Mesothelial cell of epicardium (in vitro differentiated cells): ENCODE measurements around the gene CDKN1C. TPM values are rescaled to one million over a fixed set of nuclear protein-coding genes. Genes with fewer than 3 reads are reported as not detected.

Experiments
- DNase-seq, 2 experiments: peaks; one replicate each; pipeline ENCODE4 v3.0.0; 2021; ENCODE audit warnings: low spot score in 2 of 2; ENCODE audit not compliant: unreplicated experiment in 2 of 2
- H3K27ac Mint-ChIP-seq: 2 replicates; pipeline ENCODE4 v1.8.0; 2021; ENCODE audit warnings: mixed read lengths
- H3K27me3 Mint-ChIP-seq: 2 replicates; pipeline ENCODE4 v1.8.0; 2021; ENCODE audit warnings: low read depth, mixed read lengths
- H3K36me3 Mint-ChIP-seq: 2 replicates; pipeline ENCODE4 v1.8.0; 2021; ENCODE audit warnings: mixed read lengths
- H3K4me1 Mint-ChIP-seq: 2 replicates; pipeline ENCODE4 v1.8.0; 2021; ENCODE audit warnings: mixed read lengths
- H3K4me3 Mint-ChIP-seq: 2 replicates; pipeline ENCODE4 v1.8.0; 2021; ENCODE audit warnings: mild to moderate bottlenecking, moderate library complexity, mixed read lengths
- H3K9me3 Mint-ChIP-seq: 2 replicates; pipeline ENCODE4 v1.8.0; 2021; ENCODE audit warnings: mixed read lengths
- total RNA-seq: library from RNA; stranded (reverse); gene quantifications from 3 replicates; pipeline ENCODE4 v1.2.1, GENCODE V29; 2021
- TF ChIP-seq, protein P1 (sequence below): fragments of 200-600 bp; sonication (generic); IDR thresholded peaks from one replicate; pipeline ENCODE4 v1.5.0; 2021; ENCODE audit warnings: antibody characterized with exemption; ENCODE audit not compliant: unreplicated experiment

The CDKN1C gene
- total RNA-seq, 1 donor from 2014 or later = 146 TPM

DNA sequence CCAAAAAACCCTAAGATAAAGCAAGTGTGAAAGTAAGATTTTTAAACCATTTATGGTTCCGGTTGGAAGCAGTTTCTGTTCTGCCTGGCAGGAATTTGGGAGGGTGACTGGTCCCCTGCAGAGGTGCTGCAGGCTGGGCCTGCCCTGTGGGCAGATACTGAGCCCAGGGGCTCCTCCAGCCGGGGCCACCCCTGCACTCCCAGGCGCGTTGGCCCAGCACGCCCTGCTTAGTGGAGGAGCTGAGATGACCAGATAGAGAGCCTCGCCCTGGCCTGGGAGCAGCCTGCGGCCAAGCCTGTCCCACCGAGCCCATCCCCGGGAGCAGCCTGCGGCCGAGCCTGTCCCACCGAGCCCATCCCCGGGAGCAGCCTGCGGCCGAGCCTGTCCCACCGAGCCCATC, 35.7 kb upstream of the CDKN1C start:
- Mint-ChIP-seq H3K27me3 (peaks cover 4% of the 10 kb centered on the region), H3K4me1 (no peaks in the 10 kb centered on the region), H3K4me3 (no peak overlapping the region), H3K27ac (no peak overlapping the region), H3K9me3 (no peaks in the 10 kb centered on the region), H3K36me3 (no peaks in the 10 kb centered on the region)
- TF ChIP-seq, protein P1, sequence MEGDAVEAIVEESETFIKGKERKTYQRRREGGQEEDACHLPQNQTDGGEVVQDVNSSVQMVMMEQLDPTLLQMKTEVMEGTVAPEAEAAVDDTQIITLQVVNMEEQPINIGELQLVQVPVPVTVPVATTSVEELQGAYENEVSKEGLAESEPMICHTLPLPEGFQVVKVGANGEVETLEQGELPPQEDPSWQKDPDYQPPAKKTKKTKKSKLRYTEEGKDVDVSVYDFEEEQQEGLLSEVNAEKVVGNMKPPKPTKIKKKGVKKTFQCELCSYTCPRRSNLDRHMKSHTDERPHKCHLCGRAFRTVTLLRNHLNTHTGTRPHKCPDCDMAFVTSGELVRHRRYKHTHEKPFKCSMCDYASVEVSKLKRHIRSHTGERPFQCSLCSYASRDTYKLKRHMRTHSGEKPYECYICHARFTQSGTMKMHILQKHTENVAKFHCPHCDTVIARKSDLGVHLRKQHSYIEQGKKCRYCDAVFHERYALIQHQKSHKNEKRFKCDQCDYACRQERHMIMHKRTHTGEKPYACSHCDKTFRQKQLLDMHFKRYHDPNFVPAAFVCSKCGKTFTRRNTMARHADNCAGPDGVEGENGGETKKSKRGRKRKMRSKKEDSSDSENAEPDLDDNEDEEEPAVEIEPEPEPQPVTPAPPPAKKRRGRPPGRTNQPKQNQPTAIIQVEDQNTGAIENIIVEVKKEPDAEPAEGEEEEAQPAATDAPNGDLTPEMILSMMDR = no peak
- DNase-seq = no peak

DNA sequence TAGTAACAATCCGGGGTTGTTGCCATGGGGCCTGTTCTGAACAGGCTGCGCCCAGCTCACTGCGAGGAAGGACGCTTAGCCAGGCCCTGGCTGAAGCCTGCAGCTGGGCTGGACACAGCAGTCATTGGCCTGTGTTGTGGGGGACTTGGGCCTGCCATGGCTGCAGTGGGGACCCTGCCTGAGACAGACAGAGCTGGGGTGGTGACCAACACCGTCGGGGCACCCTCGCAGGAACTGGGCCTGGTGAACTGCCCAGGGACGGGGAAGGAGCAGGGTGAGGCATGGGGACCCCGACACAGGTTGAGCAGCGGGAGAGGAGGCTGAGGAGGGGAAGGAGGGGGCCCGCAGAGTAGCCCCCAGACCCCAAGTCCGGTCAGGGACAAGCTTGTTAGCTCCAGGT, 34.8 kb upstream of the CDKN1C start:
- Mint-ChIP-seq H3K27ac (no peak overlapping the region), H3K4me3 (no peak overlapping the region), H3K27me3 (no peaks in the 10 kb centered on the region), H3K9me3 (no peaks in the 10 kb centered on the region), H3K4me1 (no peaks in the 10 kb centered on the region), H3K36me3 (no peaks in the 10 kb centered on the region)
- TF ChIP-seq, protein P1 = no peak
- no peak for DNase-seq

DNA sequence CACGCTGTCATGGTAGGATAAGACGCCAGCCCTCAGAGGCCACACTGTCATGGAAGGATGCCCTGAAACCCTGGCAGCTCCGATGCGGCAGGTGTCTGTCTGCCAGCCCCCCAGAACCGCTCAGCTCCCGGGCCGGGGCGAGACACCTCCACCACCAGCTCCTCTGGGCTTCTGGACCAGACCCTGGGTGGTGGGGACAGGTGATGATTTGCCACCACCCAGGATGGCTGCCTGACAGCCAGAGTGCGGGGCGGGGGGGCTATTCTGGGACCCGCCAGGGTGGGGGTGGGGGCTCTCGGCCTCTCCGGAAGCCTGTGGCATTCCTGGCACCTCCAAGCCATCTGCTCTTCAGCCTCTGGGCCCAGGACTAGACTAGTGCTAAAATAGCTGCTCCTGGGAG, 34.3 kb upstream of the CDKN1C start:
- TF ChIP-seq, protein P1 = no peak
- Mint-ChIP-seq H3K9me3 (no peaks in the 10 kb centered on the region), H3K36me3 (no peaks in the 10 kb centered on the region), H3K4me1 (no peaks in the 10 kb centered on the region), H3K27me3 (no peaks in the 10 kb centered on the region), H3K27ac (no peak overlapping the region), H3K4me3 (no peak overlapping the region)
- no peak for DNase-seq

- no peaks in the 10 kb centered on the region for H3K27me3 Mint-ChIP-seq
- H3K4me3 Mint-ChIP-seq = no peak overlapping the region
Measured at GRCh38 chr11:2919188-2919587, 33.6 kb upstream of the CDKN1C start.

DNA sequence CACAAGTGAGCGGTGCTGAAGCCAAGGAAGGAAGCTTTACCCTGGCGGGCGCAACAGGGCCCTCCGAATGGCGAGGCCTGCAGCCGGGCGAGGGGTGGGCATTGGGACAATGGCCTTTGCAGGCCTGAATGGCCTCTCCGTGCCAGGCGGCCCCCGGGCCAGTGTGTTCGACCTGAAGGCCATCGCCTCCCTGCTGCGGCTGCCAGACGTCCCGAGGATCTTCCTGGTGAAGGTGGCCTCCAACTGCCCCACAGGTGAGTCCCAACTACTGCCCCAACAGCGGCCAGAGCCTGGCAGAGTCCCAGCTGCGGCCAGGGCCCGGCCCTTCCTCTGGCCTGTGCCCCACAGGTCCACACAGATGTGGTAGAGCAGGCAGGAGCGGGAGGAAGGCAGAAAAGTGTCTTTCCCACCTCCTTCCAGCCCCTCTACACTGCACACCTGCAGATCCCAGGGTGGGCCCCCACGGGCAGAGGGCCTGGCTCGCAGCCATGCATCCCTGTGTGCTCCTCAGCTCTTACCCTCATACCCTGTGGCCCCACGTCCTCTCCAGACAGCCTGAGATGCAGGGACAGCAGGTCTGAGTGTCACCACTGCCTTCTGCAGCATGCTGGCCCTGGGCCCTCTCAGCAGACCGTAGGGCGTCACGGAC, 32.4 kb upstream of the CDKN1C start:
- DNase-seq = no peak
- H3K4me3 Mint-ChIP-seq = no peak overlapping the region
- TF ChIP-seq, protein P1 = no peak
- peaks cover 5% of the 10 kb centered on the region for H3K4me1 Mint-ChIP-seq
- H3K27ac Mint-ChIP-seq = no peak overlapping the region
- H3K27me3 Mint-ChIP-seq = no peaks in the 10 kb centered on the region
- H3K36me3 Mint-ChIP-seq = no peaks in the 10 kb centered on the region
- no peaks in the 10 kb centered on the region for H3K9me3 Mint-ChIP-seq

More at GRCh38 chr11:2919188-2919587, 33.6 kb upstream of the CDKN1C start:
- TF ChIP-seq, protein P1 = no peak
- no peak for DNase-seq
- H3K4me1 Mint-ChIP-seq = no peaks in the 10 kb centered on the region
- no peak overlapping the region for H3K27ac Mint-ChIP-seq
- no peaks in the 10 kb centered on the region for H3K36me3 Mint-ChIP-seq
- no peaks in the 10 kb centered on the region for H3K9me3 Mint-ChIP-seq
